K562 treated with DMSO at 1 percent for 48 hours (cell line): ENCODE data around the gene FEZF2. TPM values are rescaled to one million over a fixed set of nuclear protein-coding genes. Genes with fewer than 3 reads are reported as not detected.

Experiments used
- total RNA-seq: library from RNA; unstranded; fragments of 300-600 nt; gene quantifications from 2 replicates; pipeline ENCODE4 v1.2.3, GENCODE V29; 2022; ENCODE audit warnings: low replicate concordance; ENCODE audit errors: extremely low read depth

Gene FEZF2
- not detected in 2 replicates for total RNA-seq

DNA sequence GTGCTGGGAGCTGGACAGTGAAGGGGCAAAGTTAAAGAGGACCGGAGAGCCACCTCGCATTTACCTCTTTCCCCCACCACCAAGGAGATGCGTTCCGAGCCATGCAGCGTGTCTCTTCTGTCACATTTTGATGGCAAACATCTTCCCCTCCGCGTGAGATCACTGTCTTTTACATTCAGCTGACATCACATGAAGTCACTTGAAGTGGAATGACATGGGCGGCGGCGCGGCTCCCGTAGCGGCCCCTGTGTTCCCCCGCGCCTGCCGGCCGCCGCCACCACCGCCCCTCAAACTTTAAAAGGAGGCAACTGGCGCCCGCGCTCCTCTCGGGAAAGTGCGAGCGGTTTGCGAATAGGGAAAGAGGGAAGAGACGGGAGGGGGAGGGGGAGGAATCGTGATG is at the start of gene FEZF2:
Gene FEZF2, minus strand, starts transcription at position 336 of the 400 bp plus-strand sequence. CDS start 682 bp downstream, outside the sequence.

